HUDEP-2 (cell line): ENCODE measurements around the gene ZDHHC14.
A peak's percentile ranks its signal among the peaks of the same experiment; 100 is the strongest.

Source experiments
- DNase-seq, 76 experiments: peaks; one replicate each; lab custom pipeline; 2025; ENCODE audit not compliant: unreplicated experiment in 76 of 76; lab: John Stamatoyannopoulos, UW

Gene ZDHHC14

GRCh38 chr6:157528931-157529653 lies 148.1 kb downstream of the ZDHHC14 start:
- DNase-seq, result no peak

GRCh38 chr6:157529654-157530039 lies 148.7 kb downstream of the ZDHHC14 start:
- no peak for DNase-seq

- peak in 23 of 76 experiments; percentile 22 to 73 (median 37) for DNase-seq
These were observed 149.1 kb downstream of the ZDHHC14 start for GRCh38 chr6:157530126-157530525.

GRCh38 chr6:157530724-157531168 lies 149.8 kb downstream of the ZDHHC14 start:
- DNase-seq, result no peak

- no peak for DNase-seq
These were observed 150.4 kb downstream of the ZDHHC14 start for GRCh38 chr6:157531169-157531985.

- DNase-seq, result peak in 2 of 76 experiments; percentile 22 to 31
These were observed 151.0 kb downstream of the ZDHHC14 start for GRCh38 chr6:157531986-157532365.

- no peak for DNase-seq
These were observed 152.3 kb downstream of the ZDHHC14 start for GRCh38 chr6:157533048-157533871.

GRCh38 chr6:157534134-157534871 lies 153.3 kb downstream of the ZDHHC14 start:
- DNase-seq, result no peak

- no peak for DNase-seq
These were observed 154.0 kb downstream of the ZDHHC14 start for GRCh38 chr6:157534977-157535339.

- DNase-seq, result no peak
These were observed 154.6 kb downstream of the ZDHHC14 start for GRCh38 chr6:157535340-157536222.

GRCh38 chr6:157536223-157536545 lies 155.2 kb downstream of the ZDHHC14 start:
- DNase-seq, result no peak

GRCh38 chr6:157537556-157537955 lies 156.6 kb downstream of the ZDHHC14 start:
- no peak for DNase-seq

- no peak for DNase-seq
These were observed 157.2 kb downstream of the ZDHHC14 start for GRCh38 chr6:157538168-157538567.

GRCh38 chr6:157538698-157539097 lies 157.7 kb downstream of the ZDHHC14 start:
- no peak for DNase-seq

- no peak for DNase-seq
These were observed 158.4 kb downstream of the ZDHHC14 start for GRCh38 chr6:157539421-157539822.

GRCh38 chr6:157539900-157540752 lies 159.1 kb downstream of the ZDHHC14 start:
- DNase-seq, result no peak

- DNase-seq, result no peak
These were observed 160.8 kb downstream of the ZDHHC14 start for GRCh38 chr6:157541618-157542413.
